ENCODE results near the gene ERBB4.

DNA sequence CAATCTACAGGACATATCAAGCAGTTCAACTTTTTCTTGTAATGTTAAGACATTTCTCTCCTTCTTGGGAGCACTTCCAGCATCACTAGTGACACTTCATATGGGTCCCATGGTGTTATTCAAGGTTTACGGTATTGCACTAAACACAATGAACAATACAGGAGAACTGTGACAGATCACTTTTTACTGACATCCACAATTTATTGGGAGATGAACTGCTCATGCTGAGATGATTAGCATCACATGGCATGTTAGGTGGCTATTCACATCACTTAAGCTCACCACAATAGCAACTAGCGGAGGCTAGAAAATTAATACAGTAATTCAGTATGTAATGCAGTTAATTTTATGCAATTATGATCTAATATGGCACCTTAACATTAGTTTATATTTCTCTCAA lies 264.4 kb downstream of the ERBB4 start:
- TF ChIP-seq, protein P1, sequence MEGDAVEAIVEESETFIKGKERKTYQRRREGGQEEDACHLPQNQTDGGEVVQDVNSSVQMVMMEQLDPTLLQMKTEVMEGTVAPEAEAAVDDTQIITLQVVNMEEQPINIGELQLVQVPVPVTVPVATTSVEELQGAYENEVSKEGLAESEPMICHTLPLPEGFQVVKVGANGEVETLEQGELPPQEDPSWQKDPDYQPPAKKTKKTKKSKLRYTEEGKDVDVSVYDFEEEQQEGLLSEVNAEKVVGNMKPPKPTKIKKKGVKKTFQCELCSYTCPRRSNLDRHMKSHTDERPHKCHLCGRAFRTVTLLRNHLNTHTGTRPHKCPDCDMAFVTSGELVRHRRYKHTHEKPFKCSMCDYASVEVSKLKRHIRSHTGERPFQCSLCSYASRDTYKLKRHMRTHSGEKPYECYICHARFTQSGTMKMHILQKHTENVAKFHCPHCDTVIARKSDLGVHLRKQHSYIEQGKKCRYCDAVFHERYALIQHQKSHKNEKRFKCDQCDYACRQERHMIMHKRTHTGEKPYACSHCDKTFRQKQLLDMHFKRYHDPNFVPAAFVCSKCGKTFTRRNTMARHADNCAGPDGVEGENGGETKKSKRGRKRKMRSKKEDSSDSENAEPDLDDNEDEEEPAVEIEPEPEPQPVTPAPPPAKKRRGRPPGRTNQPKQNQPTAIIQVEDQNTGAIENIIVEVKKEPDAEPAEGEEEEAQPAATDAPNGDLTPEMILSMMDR (conservative IDR thresholded peaks at IDR 0.05; ENCODE audit: low read depth, low read length), result no peak
- no peak for TF ChIP-seq EZH2 (IDR thresholded peaks at IDR 0.05; ENCODE audit: borderline replicate concordance, low read depth, low read length, poor library complexity, severe bottlenecking)
